NCI-H2171 (cell line): Measurements from ENCODE around the gene NAPA.

ENCODE experiments used
- DNase-seq: peaks from one replicate; lab custom pipeline; 2025; lab: John Stamatoyannopoulos, UW

NAPA gene

GRCh38 chr19:47499863-47500830 is 14.7 kb downstream of the NAPA start:
- DNase-seq: no peak

DNA sequence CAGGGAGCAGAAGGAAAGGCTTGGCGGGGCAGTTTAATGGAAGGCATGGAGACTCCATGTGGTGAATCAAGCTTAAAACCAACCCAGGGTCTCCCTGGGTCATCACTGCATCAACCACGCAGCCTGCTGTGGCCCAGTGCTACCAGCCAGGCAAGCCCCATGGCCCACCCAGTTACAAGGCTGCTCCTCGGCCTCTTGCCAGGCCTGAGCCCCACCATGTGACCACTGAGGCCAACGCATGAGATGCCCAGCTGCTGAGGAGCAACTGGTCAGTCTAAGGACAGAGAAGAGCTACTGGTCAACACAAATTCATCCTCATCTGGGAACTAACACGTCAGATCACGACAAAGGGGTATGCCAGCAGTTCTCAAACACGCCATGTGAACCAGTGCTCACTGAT is 15.5 kb downstream of the NAPA start:
- no peak for DNase-seq

DNA sequence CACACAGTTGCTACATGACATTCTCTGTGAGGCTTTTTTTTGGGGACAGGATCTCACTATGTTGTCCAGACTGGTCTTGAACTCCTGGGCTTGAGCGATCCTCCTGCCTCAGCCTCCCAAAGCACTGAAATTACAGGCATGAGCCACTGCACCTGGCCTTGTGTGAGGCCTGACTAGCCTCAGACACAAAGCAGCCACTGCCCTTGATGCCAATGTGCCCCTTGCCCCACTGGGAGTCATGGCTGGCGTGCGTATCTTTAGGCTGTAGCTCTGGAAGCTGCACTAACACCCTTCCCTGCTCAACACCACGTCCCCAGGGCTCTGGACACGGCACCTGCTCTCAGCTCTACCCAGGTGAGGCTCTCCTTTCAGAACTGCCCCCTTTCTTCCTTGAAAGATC is 16.3 kb downstream of the NAPA start:
- no peak for DNase-seq

DNA sequence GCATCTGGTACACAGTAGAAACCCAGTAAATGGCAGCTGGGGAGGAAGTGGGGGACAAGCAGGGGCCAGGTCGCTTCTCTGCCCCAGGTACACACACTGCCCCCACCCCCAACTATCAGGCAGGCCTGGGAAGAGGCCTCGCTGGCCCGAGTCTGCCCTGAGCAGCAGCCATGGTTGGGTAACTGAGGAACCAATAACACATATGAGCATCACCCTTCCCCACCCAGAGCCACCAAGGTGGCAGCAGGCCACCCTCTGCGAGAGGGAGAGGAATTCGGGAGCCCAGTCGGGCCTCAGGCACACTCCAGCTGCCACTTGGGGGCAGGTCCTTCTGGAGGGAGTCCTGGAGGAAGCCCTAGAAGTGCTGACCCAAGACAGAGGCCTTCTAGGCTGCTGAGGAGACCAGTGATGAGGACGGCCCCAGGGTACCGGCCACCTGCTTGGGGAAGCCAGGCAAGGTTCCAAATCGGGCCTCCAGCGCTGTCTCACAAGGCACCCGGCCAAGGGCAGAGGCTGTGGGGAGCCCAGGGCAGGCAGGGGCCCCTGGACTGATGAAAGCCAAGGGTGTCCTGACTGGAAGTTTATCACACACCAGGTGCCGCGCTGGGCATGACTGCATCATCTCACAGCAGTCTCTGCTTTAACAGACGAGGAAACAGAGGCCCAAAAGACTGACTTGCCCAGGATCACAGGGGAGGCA is 16.9 kb downstream of the NAPA start:
- no peak for DNase-seq

GRCh38 chr19:47497050-47497766 is 17.7 kb downstream of the NAPA start:
- DNase-seq: peak; percentile 35

GRCh38 chr19:47495478-47496372 is 19.1 kb downstream of the NAPA start:
- peak; percentile 63 for DNase-seq

DNA sequence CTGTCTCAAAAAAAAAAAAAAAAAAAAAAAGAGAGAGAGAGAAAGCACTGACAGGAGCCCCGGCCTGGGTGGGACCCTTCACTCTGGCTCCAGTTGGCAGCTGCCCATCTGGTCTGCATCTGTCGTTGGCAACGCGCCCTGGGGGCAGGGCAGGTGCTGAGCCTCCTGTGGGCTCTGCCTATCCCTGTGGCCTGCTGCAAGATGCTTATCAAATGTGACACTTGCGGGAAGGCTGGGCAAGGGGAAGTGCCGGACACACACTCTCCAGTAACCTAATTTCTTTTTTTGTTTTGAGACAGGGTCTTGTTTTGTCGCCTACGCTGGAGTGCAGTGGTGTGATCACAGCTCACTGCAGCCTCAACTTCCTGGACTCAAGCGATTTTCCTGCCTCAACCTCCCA is 20.1 kb downstream of the NAPA start:
- DNase-seq: peak; percentile 88

- DNase-seq: no peak
Observed at GRCh38 chr19:47494211-47494547, 20.7 kb downstream of the NAPA start.

- DNase-seq: no peak
Observed at GRCh38 chr19:47493378-47494210, 21.3 kb downstream of the NAPA start.

GRCh38 chr19:47492571-47493377 is 22.1 kb downstream of the NAPA start:
- no peak for DNase-seq

DNA sequence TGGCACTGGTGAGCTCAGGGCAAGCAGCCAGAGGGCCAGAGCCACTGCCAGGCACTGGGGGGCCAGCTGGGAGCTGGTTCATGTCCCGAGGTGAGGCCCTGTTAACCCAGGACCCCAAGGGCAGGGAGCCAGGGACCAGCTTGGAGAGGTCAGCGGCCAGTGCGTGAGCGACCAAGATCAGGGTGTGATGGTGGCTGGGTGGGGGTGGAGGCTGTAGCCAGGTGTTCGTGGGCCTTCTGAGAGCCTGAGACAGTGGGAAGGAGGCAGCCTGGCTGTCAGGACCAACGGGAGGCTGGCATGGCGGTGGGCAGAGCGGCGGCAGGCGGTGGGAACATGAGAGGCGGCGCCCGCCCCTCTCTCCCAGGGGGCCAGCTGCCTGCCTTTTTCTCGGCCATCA is 22.7 kb downstream of the NAPA start:
- DNase-seq: no peak

GRCh38 chr19:47491358-47492136 is 23.3 kb downstream of the NAPA start:
- DNase-seq: no peak

DNA sequence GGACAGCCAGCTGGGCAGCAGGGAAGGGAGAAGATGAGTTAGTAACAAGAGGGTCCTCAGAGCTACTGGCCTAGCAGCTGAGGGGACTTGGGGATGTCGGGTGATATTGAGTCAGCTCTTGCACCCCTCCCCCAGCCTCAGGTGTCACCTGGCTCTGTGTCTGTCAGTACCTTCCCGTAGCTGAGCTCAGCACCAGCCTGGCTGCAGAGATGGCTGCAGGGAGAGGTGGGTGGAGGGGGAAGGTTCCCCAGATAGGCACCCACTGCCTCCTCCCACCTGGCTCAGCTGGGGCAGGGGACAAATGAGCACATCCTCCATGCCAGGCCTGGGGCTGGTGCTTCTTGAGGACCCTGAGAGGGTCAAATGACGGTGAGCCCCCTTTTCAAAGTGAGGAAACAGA is 24.0 kb downstream of the NAPA start:
- DNase-seq: no peak

- DNase-seq: no peak
Observed at GRCh38 chr19:47490031-47490430, 24.8 kb downstream of the NAPA start.

DNA sequence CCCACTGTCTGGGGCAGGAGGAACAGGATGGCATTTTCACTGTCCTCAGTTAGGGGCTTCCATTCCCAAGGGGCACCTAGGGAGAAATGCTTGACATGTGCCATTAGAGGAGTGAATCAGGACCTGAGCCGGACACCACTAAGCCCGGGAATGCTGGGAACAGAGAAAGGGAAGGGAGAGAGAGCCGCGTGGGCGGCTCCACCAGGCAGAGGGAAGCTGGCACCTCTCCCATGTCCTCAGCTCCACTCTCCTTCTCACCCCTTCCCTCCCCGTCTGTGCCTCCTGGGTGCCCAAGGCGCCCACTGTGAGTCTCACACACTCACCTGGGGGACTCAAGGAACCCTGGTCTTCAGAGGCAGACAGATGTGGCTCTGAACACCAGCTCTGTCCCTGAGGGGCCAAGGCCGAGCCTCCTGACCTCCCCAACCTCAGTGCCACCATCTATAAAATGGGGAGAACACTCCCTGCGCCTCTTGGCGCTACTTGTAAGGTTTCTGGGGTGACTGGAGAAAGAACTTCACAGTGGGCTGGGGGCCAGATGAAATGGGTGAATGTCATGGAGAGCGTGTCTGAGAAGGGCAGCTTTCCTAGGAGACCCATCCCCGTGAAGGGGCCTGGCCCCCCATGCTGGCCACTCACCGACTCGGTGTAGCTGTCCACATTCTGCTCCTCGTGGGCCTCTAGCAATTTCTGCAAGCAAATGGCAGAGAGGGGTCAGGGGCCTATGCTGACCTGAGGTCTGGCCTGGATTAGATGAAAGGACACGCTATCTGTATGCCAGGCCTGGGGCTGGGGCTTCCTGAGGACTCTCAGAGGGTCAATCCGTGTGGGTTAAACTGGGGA is 25.6 kb downstream of the NAPA start:
- DNase-seq: no peak

DNA sequence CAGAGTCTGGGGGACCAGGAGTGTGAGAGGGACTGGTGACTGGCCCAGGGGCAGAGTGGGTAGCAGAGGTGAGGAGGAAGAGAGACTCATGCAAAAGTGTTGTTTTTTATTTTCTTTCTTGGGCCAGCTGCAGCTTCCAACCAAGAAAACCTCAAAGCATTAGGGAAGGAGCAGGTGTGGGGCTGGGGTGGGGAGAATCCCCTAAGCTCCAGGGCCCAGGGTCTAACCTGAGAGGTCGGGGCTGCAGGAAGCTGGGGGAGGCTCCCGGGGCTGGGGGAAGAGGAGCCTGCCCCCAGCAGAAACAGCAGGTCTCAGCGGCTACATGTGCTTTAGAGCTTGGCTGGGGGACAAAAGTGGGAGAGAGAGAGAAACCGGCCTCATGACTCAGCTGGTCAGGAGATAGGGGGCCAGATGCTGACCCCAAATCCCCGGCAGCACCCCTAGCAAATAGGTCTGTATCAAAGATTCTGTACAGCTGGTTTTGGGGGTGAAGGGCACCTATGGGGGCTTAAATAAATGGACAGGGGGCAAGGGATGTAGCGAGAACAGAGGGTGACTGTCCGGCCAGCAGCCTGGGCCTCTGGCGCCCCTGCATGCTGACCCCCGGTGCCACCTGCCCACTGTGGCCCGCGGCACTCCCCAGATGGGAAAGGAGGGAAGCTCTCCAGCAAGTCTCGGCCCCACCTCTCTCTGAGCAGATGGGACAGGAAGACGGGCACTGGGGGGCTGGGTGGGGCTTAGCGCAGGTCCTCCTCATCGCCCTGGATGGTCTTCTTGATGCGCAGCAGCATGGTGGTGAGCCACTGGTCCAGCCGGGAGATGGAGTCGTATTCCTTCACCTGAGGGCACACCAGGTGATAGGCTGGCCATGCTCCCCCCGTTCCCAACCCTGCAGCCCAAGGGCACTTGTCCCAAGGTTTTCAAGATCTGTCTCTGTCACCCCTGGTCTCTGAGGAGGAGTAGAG is 27.0 kb downstream of the NAPA start:
- DNase-seq: no peak

DNA sequence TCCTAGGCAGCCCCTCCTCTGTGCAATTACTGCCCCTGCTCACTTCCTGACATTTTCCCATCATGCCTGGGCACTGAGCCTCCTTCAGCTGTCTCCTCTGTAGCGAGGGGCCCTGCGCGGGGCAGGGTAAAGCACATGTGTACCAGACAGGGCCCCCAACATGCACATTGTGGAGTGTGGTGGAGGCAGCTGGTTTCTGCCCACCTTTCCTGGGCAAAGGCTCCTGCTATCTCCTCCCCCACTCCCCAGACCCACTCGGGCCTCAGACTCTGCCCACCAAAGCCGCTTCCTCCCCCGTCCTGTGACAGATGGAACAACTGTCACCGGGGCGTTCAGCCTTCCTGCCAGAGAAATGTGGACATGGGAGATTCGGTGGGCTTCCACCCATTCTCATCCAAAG is 28.0 kb downstream of the NAPA start:
- DNase-seq: no peak
